ENCODE data around the gene NOXA1. TPM values are rescaled to one million over a fixed set of nuclear protein-coding genes. Genes with fewer than 3 reads are reported as not detected.
A peak's percentile ranks its signal among the peaks of the same experiment; 100 is the strongest.

NOXA1 gene
- total and polyA plus RNA-seq, 2 of the 8 experiments (the other 6 are each of a cell fraction or from before 2014, with no cell fraction given), result 0.34 to 0.91 TPM

- CTCF ChIA-PET (ENCODE audit: partially characterized antibody), result interaction anchor here (0.7 kb wide), 1 partner anchor 13 kb away, joined by 3 read pairs; no protein-coding TSS in a partner anchor
- H3K36me3 ChIP-seq (ENCODE audit: control insufficient read depth in 2 of 4, insufficient read depth in 4 of 4, low read length in 3 of 4), result peaks cover 0 to 14% (median 7%) of the 10 kb centered on the region in 4 experiments; a peak in 6 of 8 replicates
- peak; percentile 50; the same call in 1 of the 2 replicates for TF ChIP-seq SP1 (IDR thresholded peaks at IDR 0.05; ENCODE audit: low read depth, low read length)
- peak in 1 of 2 experiments; percentile 68; a peak in 2 of 3 replicates for TF ChIP-seq POLR2A (IDR thresholded peaks at IDR 0.05; ENCODE audit: control extremely low read depth in 1 of 2, low read depth in 2 of 2, low read length in 2 of 2)
- TF ChIP-seq JUND (IDR thresholded peaks at IDR 0.05; ENCODE audit: low read length), result peak; percentile 20; the same call in 1 of the 2 replicates
- no peak for TF ChIP-seq ASH2L (IDR thresholded peaks at IDR 0.05; ENCODE audit: low read length)
- TF ChIP-seq SUZ12 (IDR thresholded peaks at IDR 0.05; ENCODE audit: low read length), result no peak
- TF ChIP-seq MAX (IDR thresholded peaks at IDR 0.05), result no peak
- TF ChIP-seq GTF2F1 (IDR thresholded peaks at IDR 0.05; ENCODE audit: borderline replicate concordance, low read depth, low read length), result no peak
- TF ChIP-seq RAD21 (IDR thresholded peaks at IDR 0.05 in 1 of 2, conservative IDR thresholded peaks at IDR 0.05 in 1 of 2; ENCODE audit: low read depth in 2 of 2, low read length in 2 of 2), result no peak
- TF ChIP-seq CREB1 (IDR thresholded peaks at IDR 0.05), result peak; percentile 87
- 0 out of 2 replicates have a peak, but pooled peaks have one; percentile 40 for TF ChIP-seq TAF1 (IDR thresholded peaks at IDR 0.05; ENCODE audit: low read depth, low read length)
- 0 out of 2 replicates have a peak, but pooled peaks have one; percentile 28 for TF ChIP-seq PHF8 (conservative IDR thresholded peaks at IDR 0.05; ENCODE audit: low read depth, low read length)
- TF ChIP-seq YY1 (IDR thresholded peaks at IDR 0.05; ENCODE audit: low read depth, low read length), result no peak
- peak; percentile 41 for TF ChIP-seq KDM4A (IDR thresholded peaks at IDR 0.05; ENCODE audit: low read depth, low read length, severe bottlenecking)
These were observed 36.0 kb downstream of the NOXA1 start, which contains the start of gene NSMF for GRCh38 chr9:137459152-137459600. TSS of gene NSMF (minus strand) at chr9:137459334. CDS start at chr9:137459102, 232 bp downstream.

More at GRCh38 chr9:137459152-137459600, 36.0 kb downstream of the NOXA1 start, which contains the start of gene NSMF:
- Histone ChIP-seq H4K91ac (replicated peaks; ENCODE audit: insufficient read length, low read length) (no peak within 1 kb of the TSS), H3K4me1 (replicated peaks in 1 of 4; ENCODE audit: control insufficient read depth in 3 of 4, insufficient read depth in 4 of 4, low read length in 3 of 4) (peaks cover 0 to 28% (median 18%) of the 10 kb centered on the region in 4 experiments; a peak in 6 of 7 replicates), H4K5ac (ENCODE audit: insufficient read length, low read depth, low read length) (no peak within 1 kb of the TSS), H3K79me1 (ENCODE audit: low read depth, low read length) (peaks cover 3% of the 10 kb centered on the region; the same call in 1 of the 2 replicates), H2BK5ac (ENCODE audit: low read depth, low read length) (no peak within 1 kb of the TSS), H3K18ac (ENCODE audit: extremely low read depth, low read length) (peak within 1 kb of the TSS; percentile 78), H3K9ac (replicated peaks in 1 of 4; ENCODE audit: extremely low read depth in 1 of 4, low read depth in 3 of 4, low read length in 3 of 4) (peak within 1 kb of the TSS in 3 of 4 experiments; percentile 24 to 70 (median 45); a peak in 4 of 7 replicates), H3K14ac (ENCODE audit: insufficient read length) (no peak within 1 kb of the TSS), H2AK5ac (ENCODE audit: low read depth, low read length) (no peak within 1 kb of the TSS), H3K27me3 (replicated peaks in 1 of 4; ENCODE audit: control insufficient read depth in 3 of 4, extremely low read depth in 1 of 4, insufficient read depth in 3 of 4, low read length in 3 of 4) (peaks cover 0 to 19% (median 13%) of the 10 kb centered on the region in 4 experiments; a peak in 5 of 7 replicates), H2BK15ac (ENCODE audit: low read length) (peak within 1 kb of the TSS; percentile 72; the same call in 1 of the 2 replicates), H2AFZ (ENCODE audit: low read length) (no peak within 1 kb of the TSS; the same call in 1 of the 2 replicates), H3K4ac (replicated peaks; ENCODE audit: insufficient read length, low read depth, low read length) (no peak within 1 kb of the TSS), H2BK120ac (replicated peaks; ENCODE audit: low read depth, low read length) (no peak within 1 kb of the TSS), H3K23me2 (ENCODE audit: low read depth, low read length) (peaks cover 11% of the 10 kb centered on the region; the same call in 1 of the 2 replicates), H2BK12ac (ENCODE audit: low read depth, low read length) (peak within 1 kb of the TSS; percentile 39; the same call in 1 of the 2 replicates), H3K9me3 (ENCODE audit: insufficient read depth in 2 of 2, low read depth in 1 of 2, low read length in 1 of 2) (no peaks in the 10 kb centered on the region; a peak in 1 of 4 replicates), H3K27ac (ENCODE audit: low read depth, low read length) (no peak within 1 kb of the TSS), H3K4me3 (ENCODE audit: extremely low read depth in 1 of 4, insufficient read depth in 2 of 4, low read depth in 3 of 4, low read length in 4 of 4) (peak within 1 kb of the TSS; percentile 43 to 89 (median 54)), H2BK20ac (ENCODE audit: low read length) (no peak within 1 kb of the TSS), H3K56ac (replicated peaks; ENCODE audit: insufficient read length, low read depth, low read length) (no peak within 1 kb of the TSS), H3K4me2 (ENCODE audit: insufficient read depth in 1 of 2, low read depth in 2 of 2, low read length in 2 of 2) (peak within 1 kb of the TSS; percentile 75 to 93), H3K23ac (ENCODE audit: insufficient read length) (no peak within 1 kb of the TSS), H4K20me1 (replicated peaks in 1 of 2; ENCODE audit: control insufficient read depth in 1 of 2, insufficient read depth in 2 of 2, low read length in 2 of 2) (peaks cover 0 to 10% of the 10 kb centered on the region in 2 experiments), H4K8ac (ENCODE audit: extremely low read depth, insufficient read depth, low read length) (peak within 1 kb of the TSS; percentile 79; the same call in 1 of the 2 replicates), H3K79me2 (ENCODE audit: control insufficient read depth in 1 of 2, insufficient read depth in 2 of 2, low read length in 2 of 2) (no peaks in the 10 kb centered on the region; a peak in 1 of 4 replicates)
- 1% methylated on average over 22 of the region's 62 CpGs; no CpG with 5 or more reads in 1 of the 2 experiments for WGBS, 2 experiments (ENCODE audit: extremely low coverage in 1 of 2, insufficient coverage in 1 of 2, insufficient read length in 1 of 2, insufficient replicate concordance in 2 of 2, low coverage in 1 of 2, low lambda C conversion rate in 2 of 2, missing lambda C conversion rate in 1 of 2)
- DNase-seq (ENCODE audit: low read depth in 1 of 2, low spot score in 2 of 2), result peak; percentile 47 to 97
- POLR2A ChIA-PET (ENCODE audit: partially characterized antibody), result no interaction called here
- FAIRE-seq, result no peak
